Cardiac muscle cell (in vitro differentiated cells and primary cell): ENCODE results near the gene ZNF816. TPM values are rescaled to one million over a fixed set of nuclear protein-coding genes. Genes with fewer than 3 reads are reported as not detected.
"Not testable (repeated sequence)": the region's sequence is repeated elsewhere in the genome, so short reads cannot be mapped to it uniquely, and the experiment has no call there.

ENCODE experiments used
- DNase-seq, 2 donors: peaks; one replicate each; pipeline versions ENCODE4 v3.0.0 to v3.0.0-alpha.2; 2010 to 2017; ENCODE audit warnings: low read depth in 1 of 2, low spot score in 1 of 2
- H3K27ac ChIP-seq: fragments of 200-600 bp; sonication (generic); 2 replicates; pipeline ENCODE4 v1.5.1; 2016
- H3K27me3 ChIP-seq: fragments of 200-600 bp; sonication (generic); 2 replicates; pipeline ENCODE4 v1.6.0; 2016; ENCODE audit warnings: control low read depth
- H3K36me3 ChIP-seq: fragments of 200-600 bp; sonication (generic); 2 replicates; pipeline ENCODE4 v1.5.1; 2016; ENCODE audit warnings: control low read depth
- H3K4me1 ChIP-seq: fragments of 200-600 bp; sonication (generic); 2 replicates; pipeline ENCODE4 v1.8.1; 2017; ENCODE audit warnings: low read depth, mild to moderate bottlenecking, mixed run types
- H3K4me3 ChIP-seq: fragments of 200-600 bp; sonication (generic); 2 replicates; pipeline ENCODE4 v1.5.1; 2016; ENCODE audit warnings: mild to moderate bottlenecking
- H3K9me3 ChIP-seq: fragments of 200-600 bp; sonication (generic); 2 replicates; pipeline ENCODE4 v1.5.1; 2017; ENCODE audit warnings: low read depth, mild to moderate bottlenecking, control low read depth
- polyA plus RNA-seq: library from polyadenylated mRNA; unstranded; fragments of >200 nt; fragmentation: Nextera tagmentation; extraction: Ambion mirVana; gene quantifications from 2 replicates; pipeline ENCODE4 v1.2.1, GENCODE V29; 2016
- total RNA-seq: library from RNA; depleted of rRNA; stranded (reverse); fragments of >200 nt; gene quantifications from 2 replicates; pipeline ENCODE4 v1.2.3, GENCODE V29; 2016
- TF ChIP-seq, protein P1 (sequence below): IDR thresholded peaks from 2 replicates; pipeline ENCODE4 v1.5.1; 2012; ENCODE audit warnings: low read depth, mild to moderate bottlenecking, low read length

The ZNF816 gene
- total and polyA plus RNA-seq, 2 experiments from 2014 or later, result 7.0 to 11.7 TPM

DNA sequence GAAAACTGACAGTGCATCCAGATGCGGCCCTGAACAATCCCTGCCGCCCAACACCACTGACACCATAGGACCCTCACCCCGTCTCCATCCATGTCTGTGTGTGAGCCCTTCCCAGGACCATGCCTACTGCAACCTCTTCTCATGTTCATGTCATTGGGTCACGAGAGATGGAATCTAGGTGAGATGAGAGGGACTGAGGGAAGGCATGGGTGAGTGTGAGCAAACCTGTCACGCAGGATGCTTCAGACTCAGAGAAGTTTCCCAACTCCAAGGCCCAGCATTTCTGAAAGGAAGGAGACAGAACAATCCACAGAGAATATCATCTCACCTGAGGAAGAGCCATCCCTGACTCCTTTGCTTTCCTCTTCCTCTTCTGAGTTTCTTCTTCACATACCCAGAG is 45.1 kb downstream of the ZNF816 start:
- H3K4me3 ChIP-seq, result no peak overlapping the region
- TF ChIP-seq, protein P1, sequence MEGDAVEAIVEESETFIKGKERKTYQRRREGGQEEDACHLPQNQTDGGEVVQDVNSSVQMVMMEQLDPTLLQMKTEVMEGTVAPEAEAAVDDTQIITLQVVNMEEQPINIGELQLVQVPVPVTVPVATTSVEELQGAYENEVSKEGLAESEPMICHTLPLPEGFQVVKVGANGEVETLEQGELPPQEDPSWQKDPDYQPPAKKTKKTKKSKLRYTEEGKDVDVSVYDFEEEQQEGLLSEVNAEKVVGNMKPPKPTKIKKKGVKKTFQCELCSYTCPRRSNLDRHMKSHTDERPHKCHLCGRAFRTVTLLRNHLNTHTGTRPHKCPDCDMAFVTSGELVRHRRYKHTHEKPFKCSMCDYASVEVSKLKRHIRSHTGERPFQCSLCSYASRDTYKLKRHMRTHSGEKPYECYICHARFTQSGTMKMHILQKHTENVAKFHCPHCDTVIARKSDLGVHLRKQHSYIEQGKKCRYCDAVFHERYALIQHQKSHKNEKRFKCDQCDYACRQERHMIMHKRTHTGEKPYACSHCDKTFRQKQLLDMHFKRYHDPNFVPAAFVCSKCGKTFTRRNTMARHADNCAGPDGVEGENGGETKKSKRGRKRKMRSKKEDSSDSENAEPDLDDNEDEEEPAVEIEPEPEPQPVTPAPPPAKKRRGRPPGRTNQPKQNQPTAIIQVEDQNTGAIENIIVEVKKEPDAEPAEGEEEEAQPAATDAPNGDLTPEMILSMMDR, result no peak
- no peak for DNase-seq
- H3K27ac ChIP-seq, result no peak overlapping the region
- H3K4me1 ChIP-seq, result no peaks in the 10 kb centered on the region
- H3K27me3 ChIP-seq, result no peaks in the 10 kb centered on the region
- H3K36me3 ChIP-seq, result no peaks in the 10 kb centered on the region
- no peaks in the 10 kb centered on the region for H3K9me3 ChIP-seq

DNA sequence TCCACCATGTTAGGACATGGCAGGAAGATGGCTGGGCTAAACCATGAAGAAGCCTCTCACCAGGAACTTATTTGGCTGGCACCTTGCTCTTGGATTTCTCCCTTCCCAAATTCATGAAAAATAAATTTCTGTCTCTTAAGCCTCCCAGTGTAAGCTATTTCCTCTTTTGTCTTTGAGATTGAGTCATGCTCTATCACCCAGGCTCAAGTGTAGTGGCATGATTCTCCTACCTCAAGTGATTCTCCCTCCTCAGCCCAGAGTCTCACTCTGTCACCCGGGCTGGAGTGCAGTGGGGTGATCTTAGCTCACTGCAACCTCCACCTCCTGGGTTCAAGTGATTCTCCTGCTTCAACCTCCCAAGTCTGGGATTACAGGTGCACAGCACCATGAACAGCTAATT is 52.0 kb downstream of the ZNF816 start:
- Histone ChIP-seq H3K27me3 (no peaks in the 10 kb centered on the region), H3K4me1 (no peaks in the 10 kb centered on the region), H3K36me3 (no peaks in the 10 kb centered on the region), H3K9me3 (no peaks in the 10 kb centered on the region), H3K4me3 (no peak overlapping the region), H3K27ac (no peak overlapping the region)
- TF ChIP-seq, protein P1, result no peak
- no peak for DNase-seq

DNA sequence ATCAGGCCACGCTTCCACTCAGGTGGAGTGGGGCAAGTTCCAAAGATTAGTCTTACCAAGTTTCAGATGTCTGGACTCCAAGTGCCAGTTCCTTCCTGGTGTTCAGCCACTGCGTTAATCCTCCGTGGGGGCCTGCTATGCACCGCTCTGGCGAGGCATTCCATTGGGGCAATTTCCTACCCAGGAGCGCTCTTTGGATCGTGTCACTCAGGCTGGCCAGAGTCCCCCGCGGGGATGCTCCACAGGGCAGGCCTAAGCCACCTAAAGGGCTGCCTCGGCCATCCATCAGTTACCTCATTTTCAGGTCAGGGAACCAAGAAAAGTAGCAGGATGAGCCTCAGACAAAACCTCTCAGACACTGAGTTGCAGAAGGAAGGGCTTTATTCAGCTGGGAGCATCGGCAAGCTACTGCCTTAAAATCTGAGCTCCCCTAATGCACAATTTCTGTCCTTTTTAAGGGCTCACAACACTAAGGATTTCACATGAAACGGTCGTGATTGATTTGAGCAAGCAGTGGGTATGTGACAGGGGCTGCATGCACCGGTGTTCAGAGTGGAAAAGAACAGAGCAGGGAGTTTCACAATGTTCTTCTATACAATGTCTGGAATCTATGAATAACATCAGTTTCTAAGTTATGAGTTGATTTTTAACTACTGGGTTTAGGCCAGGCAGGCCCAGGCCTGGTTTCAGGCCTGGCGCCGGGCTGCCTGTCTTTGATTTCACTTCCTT is 58.5 kb downstream of the ZNF816 start:
- H3K27ac ChIP-seq, H3K27me3 ChIP-seq, H3K9me3 ChIP-seq, H3K4me3 ChIP-seq, H3K36me3 ChIP-seq, DNase-seq, H3K4me1 ChIP-seq: not testable (repeated sequence)

DNA sequence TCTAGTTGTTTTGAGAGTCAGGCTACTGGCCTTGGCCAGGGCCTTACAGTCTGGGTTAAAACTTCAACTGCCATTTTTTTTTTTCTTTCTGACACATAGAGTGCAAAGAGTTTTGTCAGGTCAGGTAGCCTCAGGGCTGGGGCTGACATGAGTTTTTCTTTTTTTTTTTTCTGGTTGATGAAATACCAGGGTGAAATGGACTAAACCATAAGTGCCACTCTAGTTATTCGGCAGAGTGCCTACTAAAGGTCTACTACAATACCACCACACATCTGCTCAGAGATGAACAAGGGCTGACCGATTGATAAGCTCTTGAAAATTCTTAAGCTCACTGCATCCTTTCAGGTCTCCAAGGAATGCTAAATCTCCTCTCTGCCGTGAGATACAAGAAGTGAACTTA is 60.8 kb downstream of the ZNF816 start:
- no peaks in the 10 kb centered on the region for H3K27me3 ChIP-seq
- DNase-seq, result no peak
- TF ChIP-seq, protein P1, result no peak

More for the DNA sequence above, 60.8 kb downstream of the ZNF816 start:
- Histone ChIP-seq H3K36me3 (no peaks in the 10 kb centered on the region), H3K27ac (no peak overlapping the region), H3K4me3 (no peak overlapping the region), H3K9me3 (no peaks in the 10 kb centered on the region), H3K4me1 (no peaks in the 10 kb centered on the region)

Other genes with a start within 250 kb of the ZNF816 start
- 5.8 and 12.4 TPM in 2 replicates for gene ZNF611, start 227.8 kb downstream of the ZNF816 start, total RNA-seq
- 10.4 and 15.4 TPM in 2 replicates for gene ZNF611, start 227.8 kb downstream of the ZNF816 start, polyA plus RNA-seq
- gene ZNF600, start 176.1 kb downstream of the ZNF816 start, total RNA-seq, result 1.6 and 2.0 TPM in 2 replicates
- 2.1 and 2.3 TPM in 2 replicates for gene ZNF600, start 176.1 kb downstream of the ZNF816 start, polyA plus RNA-seq
- 9.7 and 11.6 TPM in 2 replicates for gene ZNF28, start 141.2 kb downstream of the ZNF816 start, total RNA-seq
- gene ZNF28, start 141.2 kb downstream of the ZNF816 start, polyA plus RNA-seq, result 11.7 and 13.4 TPM in 2 replicates
- gene ZNF468, start 105.3 kb downstream of the ZNF816 start, total RNA-seq, result 19.9 and 23.0 TPM in 2 replicates
- gene ZNF468, start 105.3 kb downstream of the ZNF816 start, polyA plus RNA-seq, result 14.0 and 19.5 TPM in 2 replicates
- gene ZNF320, start 65.2 kb downstream of the ZNF816 start, total RNA-seq, result 55.0 and 56.3 TPM in 2 replicates
- 17.8 and 19.7 TPM in 2 replicates for gene ZNF320, start 65.2 kb downstream of the ZNF816 start, polyA plus RNA-seq
- gene ZNF888, start 39.5 kb downstream of the ZNF816 start, total RNA-seq, result 1.1 and 7.3 TPM in 2 replicates
- gene ZNF888, start 39.5 kb downstream of the ZNF816 start, polyA plus RNA-seq, result 1.1 and 2.0 TPM in 2 replicates
- not detected in 2 replicates for gene ERVV-1, start 51.0 kb upstream of the ZNF816 start, total RNA-seq
- 0.57 TPM in 1 of 2 replicates, not detected in the other for gene ERVV-1, start 51.0 kb upstream of the ZNF816 start, polyA plus RNA-seq
- gene ERVV-2, start 81.9 kb upstream of the ZNF816 start, total RNA-seq, result 0.06 and 0.14 TPM in 2 replicates
- gene ERVV-2, start 81.9 kb upstream of the ZNF816 start, polyA plus RNA-seq, result 0.91 TPM in 1 of 2 replicates, not detected in the other
- 56.3 and 110 TPM in 2 replicates for gene ZNF160, start 140.5 kb upstream of the ZNF816 start, total RNA-seq
- 53.8 and 83.5 TPM in 2 replicates for gene ZNF160, start 140.5 kb upstream of the ZNF816 start, polyA plus RNA-seq
- 11.9 and 17.0 TPM in 2 replicates for gene ZNF415, start 170.0 kb upstream of the ZNF816 start, total RNA-seq
- gene ZNF415, start 170.0 kb upstream of the ZNF816 start, polyA plus RNA-seq, result 11.8 and 22.9 TPM in 2 replicates
- 2.9 and 5.8 TPM in 2 replicates for gene ZNF347, start 196.2 kb upstream of the ZNF816 start, total RNA-seq
- gene ZNF347, start 196.2 kb upstream of the ZNF816 start, polyA plus RNA-seq, result 1.9 and 5.8 TPM in 2 replicates
- gene ZNF665, start 230.5 kb upstream of the ZNF816 start, total RNA-seq, result 1.4 and 5.2 TPM in 2 replicates
- 1.0 and 4.1 TPM in 2 replicates for gene ZNF665, start 230.5 kb upstream of the ZNF816 start, polyA plus RNA-seq